ENCODE results near the gene NDUFC2.
"Not testable (repeated sequence)": the region's sequence is repeated elsewhere in the genome, so short reads cannot be mapped to it uniquely, and the experiment has no call there.

DNA sequence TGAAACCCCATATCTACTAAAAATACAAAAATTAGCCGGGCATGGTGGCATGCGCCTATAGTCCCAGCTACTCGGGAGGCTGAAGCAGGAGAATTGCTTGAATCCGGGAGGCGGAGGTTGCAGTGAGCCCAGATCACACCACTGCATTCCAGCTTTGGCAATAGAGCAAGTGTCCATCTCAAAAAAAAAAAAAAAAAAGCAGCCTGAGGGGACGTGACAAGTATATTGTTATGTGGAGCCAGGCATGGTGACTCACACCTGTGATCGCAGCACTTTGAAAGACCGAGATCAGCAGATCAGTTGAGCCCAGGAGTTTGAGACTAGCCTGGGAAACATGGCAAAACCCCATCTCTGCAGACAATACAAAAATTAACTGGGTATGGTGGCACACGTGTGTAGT lies 51.2 kb downstream of the NDUFC2 start:
- TF ChIP-seq CTCF (conservative IDR thresholded peaks at IDR 0.05); ZFX (IDR thresholded peaks at IDR 0.05): not testable (repeated sequence)
